A204.1 (cell line): ENCODE measurements around the gene FHOD3.
"Not testable (repeated sequence)": the region's sequence is repeated elsewhere in the genome, so short reads cannot be mapped to it uniquely, and the experiment has no call there.

Experiments used
- FAIRE-seq: peaks from 2 replicates; lab custom pipeline; 2012; peaks lifted over from hg19 to GRCh38; lab: Jason Lieb, UNC

FHOD3 gene

DNA sequence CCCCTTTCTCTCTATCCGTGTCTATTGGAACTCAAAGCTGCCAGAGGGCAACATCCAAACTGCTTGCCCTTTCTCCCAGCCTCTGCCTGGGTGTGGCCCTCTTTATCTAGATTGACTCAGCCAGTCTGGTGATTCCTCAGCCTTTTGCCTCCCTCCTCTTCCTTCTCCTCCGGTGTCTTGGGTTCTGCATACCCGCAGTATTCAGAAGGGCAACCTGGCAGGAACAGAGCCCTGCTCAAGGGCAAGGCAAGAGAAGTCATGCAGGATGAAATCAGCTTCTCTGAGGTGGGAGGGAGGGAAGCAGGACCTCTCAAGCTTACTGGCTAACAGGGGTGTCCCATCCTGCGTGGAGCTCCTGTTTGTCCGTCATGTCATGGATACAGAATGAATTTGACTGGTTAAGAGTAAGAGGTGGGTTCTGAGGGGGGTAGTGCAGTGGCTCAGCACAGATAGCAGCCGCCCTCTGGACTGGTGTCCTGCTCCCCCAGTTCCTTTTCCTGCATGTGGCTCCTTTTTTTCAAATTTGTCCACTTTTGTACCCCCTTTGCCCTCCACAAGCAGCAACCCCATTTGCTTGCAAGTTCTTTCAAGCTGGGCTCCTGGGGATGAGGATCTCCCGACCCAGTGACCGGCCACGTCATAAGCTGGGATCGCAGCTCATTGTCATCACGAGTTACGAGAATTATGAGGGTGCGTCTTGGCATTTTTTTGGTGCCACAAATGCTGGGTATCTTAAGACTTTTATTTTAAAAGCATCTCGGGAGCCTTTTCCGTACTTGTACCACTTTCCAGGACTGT, 154.1 kb downstream of the FHOD3 start:
- FAIRE-seq: no peak

DNA sequence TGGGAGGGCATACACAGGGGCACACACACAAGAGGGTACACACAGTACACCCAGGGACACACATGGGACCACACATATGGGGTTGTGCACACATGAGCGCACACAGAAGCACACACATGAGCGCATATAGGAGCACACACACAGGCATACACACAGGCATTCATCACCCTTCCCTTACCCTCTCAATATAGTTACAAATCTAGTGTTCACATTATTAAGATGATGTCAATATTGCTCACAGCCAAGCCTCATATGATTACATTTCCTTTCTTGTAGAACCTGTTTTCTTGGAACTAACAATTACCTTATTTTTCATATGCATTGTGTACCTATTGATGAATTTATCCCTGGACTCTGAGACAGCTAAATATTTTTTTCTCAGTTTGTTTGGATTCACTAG, 156.7 kb downstream of the FHOD3 start:
- FAIRE-seq: no peak

GRCh38 chr18:36454848-36455458, 157.4 kb downstream of the FHOD3 start:
- FAIRE-seq: no peak

GRCh38 chr18:36455931-36456330, 158.4 kb downstream of the FHOD3 start:
- no peak for FAIRE-seq

GRCh38 chr18:36456622-36457021, 159.1 kb downstream of the FHOD3 start:
- FAIRE-seq: no peak

- FAIRE-seq: no peak
These were observed 160.2 kb downstream of the FHOD3 start for GRCh38 chr18:36457683-36458082.

GRCh38 chr18:36458306-36458705, 160.8 kb downstream of the FHOD3 start:
- no peak for FAIRE-seq

GRCh38 chr18:36459203-36459602, 161.7 kb downstream of the FHOD3 start:
- no peak for FAIRE-seq

DNA sequence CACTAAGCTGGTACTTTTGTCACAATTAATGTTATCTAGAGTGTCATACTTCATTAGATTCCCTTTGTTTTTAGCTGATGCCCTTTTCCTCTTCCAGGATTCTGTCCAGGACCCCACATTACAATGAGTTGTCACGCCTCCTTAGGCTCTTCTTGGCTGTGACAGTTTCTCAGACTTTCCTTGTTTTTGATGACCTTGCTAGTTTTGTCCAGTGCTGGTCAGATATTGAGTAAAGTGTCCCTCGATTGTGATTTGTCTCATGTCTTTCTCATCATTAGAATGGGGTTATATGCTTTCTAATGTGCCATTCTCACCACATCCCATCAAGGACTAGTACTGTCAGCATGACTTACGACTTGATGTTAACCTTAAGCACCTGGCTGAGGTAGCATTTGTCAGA, 162.3 kb downstream of the FHOD3 start:
- FAIRE-seq: no peak

- FAIRE-seq: no peak
These were observed 162.9 kb downstream of the FHOD3 start for GRCh38 chr18:36460324-36460850.

GRCh38 chr18:36460854-36461253, 163.3 kb downstream of the FHOD3 start:
- FAIRE-seq: no peak

DNA sequence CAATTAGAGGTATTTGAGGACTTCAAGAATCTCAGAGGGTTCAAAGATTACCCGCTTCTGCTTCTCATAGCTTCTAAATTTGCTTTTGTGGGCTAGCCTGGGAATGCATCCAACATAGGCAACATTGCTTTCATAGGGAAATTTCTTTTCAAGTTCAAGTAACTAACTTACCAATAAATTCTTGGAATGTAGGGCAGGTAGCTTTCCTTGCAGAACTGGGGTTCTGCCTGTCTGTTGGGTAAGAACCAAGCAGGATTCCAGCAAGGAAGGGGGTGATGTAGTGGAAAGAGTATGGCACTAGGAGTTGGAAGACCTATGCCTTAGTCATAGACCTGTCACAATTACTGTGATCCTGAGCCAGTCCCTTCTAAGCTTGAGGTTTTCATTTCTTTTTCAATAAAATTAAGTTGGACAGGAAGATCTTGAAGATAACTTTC, 164.1 kb downstream of the FHOD3 start:
- FAIRE-seq: no peak

DNA sequence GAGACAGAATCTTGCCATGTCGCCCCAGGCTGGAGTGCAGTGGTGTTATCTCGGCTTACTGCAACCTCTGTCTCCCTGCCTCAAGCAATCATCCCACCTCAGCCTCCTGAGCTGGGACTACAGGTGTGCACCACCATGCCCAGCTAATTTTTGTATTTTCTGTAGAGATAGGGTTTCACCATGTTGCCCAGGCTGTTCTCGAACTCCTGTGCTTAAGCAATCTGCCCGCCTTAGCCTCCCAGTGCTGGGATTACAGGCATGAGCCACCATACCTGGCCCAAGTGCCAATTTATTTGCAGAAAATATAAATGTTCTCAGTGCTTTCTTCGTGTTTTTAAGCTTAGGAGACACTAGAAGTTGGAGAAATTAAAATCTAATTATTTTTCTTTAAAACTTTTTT, 166.0 kb downstream of the FHOD3 start:
- not testable (repeated sequence) for FAIRE-seq

- FAIRE-seq: no peak
These were observed 166.7 kb downstream of the FHOD3 start for GRCh38 chr18:36464126-36464651.

GRCh38 chr18:36465276-36465675, 167.8 kb downstream of the FHOD3 start:
- no peak for FAIRE-seq

DNA sequence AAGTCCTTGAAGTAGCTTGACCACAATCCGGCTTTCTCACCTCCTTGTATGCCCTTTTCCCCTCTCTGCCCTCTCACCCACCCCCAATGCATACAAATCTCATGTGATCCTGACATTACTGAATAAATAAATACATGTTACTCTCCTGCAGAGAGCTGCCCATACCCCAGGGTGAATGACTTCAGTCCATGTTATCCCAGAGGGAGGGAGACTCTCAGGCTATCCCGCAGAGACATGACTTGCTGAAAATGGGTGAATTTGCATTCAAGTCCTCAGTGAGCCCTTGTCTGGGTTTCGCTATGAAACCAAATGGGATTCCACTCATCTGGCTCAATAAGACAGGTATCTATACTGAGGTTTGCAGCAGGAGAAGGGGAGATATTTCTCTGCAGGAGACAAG, 168.5 kb downstream of the FHOD3 start:
- FAIRE-seq: no peak

DNA sequence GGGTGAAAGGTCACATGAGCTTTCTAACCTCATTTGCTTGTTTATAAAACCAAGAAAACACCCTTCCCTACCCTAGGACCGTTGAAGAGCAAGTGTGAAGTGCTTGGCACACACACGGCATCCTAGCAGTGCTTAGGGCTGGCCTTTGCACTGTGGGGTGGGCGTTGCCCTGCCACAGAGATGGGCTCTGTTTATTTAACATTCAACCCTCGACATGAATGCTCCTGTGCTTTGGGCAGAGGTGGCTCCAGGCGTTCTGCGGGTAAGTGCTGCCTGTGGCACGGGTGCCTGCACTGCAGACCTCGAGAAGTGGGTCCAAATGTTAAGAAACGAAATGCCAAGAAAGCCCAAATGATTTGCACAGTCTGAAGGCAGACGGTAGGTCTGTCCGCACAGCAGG, 170.1 kb downstream of the FHOD3 start:
- no peak for FAIRE-seq

DNA sequence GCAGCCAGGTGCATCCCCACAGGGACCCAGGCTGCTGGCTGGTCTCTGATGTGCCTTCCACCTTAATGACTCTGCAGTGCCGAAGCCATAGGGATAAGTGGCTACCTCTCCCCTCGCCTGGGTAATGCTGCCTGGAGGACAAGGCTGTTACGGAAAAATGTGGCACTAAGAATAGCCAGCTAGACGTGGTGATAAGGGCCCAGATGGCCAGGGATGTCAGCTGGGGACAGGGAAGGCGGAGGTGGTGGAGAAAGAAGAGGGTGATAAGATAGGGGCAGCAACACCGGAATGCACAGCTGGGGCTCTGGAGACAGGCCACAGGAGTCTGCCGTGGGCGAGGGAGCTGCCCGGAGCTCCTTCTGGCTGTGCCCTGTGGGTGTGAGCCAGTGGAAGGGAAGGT, 170.6 kb downstream of the FHOD3 start:
- no peak for FAIRE-seq

GRCh38 chr18:36469461-36469860, 171.9 kb downstream of the FHOD3 start:
- no peak for FAIRE-seq

DNA sequence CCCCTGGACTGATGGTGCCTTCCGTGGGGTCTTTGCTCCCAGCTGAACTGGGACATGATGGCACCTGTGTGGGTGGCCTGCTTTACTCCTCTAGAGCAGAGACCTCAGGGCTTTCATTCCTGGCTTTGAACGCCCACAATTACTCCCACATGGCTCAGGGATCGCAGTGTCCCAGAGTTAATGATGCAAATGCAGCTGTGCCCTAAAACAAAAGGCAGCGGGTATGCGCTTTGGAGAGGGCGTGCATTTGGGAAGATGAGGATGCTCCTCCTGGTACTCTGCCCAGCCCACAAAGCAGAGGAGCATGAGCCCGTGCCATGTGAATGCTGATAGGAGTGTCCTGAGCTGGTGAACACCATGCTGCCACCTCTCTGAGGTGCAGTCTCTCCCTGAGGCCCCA, 173.4 kb downstream of the FHOD3 start:
- no peak for FAIRE-seq

DNA sequence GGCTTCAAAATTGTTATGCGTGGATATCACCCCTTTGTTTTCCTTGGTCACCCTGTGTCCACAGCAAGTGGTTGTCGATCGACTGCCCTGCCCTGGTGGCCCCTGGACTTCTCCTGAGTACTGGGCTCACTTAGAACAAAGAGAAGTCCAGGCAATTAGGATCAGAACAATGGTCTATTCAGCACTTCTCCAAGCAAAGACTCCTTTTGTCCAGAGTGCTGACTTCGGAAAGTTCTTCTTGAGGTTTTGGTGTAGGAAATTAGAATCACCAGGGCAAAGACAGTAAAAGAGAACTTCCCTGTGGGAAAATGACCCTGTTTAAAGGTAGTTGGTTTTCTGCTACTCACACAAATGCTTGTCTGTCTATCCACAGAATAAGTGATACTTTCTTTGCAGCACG, 173.9 kb downstream of the FHOD3 start:
- no peak for FAIRE-seq

- no peak for FAIRE-seq
These were observed 178.9 kb downstream of the FHOD3 start for GRCh38 chr18:36476433-36476832.

DNA sequence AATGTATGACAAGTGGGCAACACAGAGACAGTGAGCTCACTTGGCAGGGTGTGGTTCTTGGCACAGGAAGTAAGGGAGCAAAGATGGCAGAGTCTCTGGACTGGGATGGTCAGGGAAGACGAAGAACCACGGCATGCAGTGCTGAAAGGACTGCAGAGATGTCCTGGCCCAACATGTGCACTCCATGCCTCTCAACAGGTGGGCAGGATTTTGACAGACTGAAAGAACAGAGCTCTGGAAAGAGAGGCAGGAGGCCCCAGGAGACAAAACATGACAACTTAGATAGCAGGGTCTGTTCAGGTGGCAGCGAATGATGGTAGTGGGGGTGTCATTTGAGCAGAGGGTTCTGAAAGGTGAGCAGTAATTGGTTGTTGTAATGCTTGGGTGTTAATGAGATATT, 180.3 kb downstream of the FHOD3 start:
- no peak for FAIRE-seq
